HG03039 (cell line): ENCODE measurements around the gene TOP2B.
A peak's percentile ranks its signal among the peaks of the same experiment; 100 is the strongest.

Experiments used
- ATAC-seq: cut with Tn5 transposase; IDR thresholded peaks from one replicate; pipeline ENCODE4 v1.9.1; 2021; ENCODE audit warnings: mild to moderate bottlenecking, moderate library complexity; ENCODE audit not compliant: unreplicated experiment

TOP2B gene

GRCh38 chr3:25673738-25674298, 9.1 kb upstream of the TOP2B start:
- ATAC-seq, result no peak

- ATAC-seq, result peak; percentile 21
These were observed 891 bp upstream of the TOP2B start for GRCh38 chr3:25665315-25666280.

GRCh38 chr3:25663869-25664811, 567 bp downstream of the TOP2B start:
- ATAC-seq, result peak; percentile 27

GRCh38 chr3:25663347-25663868, 1.3 kb downstream of the TOP2B start:
- no peak for ATAC-seq

- no peak for ATAC-seq
These were observed 1.9 kb downstream of the TOP2B start for GRCh38 chr3:25662736-25663320.

GRCh38 chr3:25661694-25662437, 2.8 kb downstream of the TOP2B start:
- no peak for ATAC-seq

- ATAC-seq, result no peak
These were observed 5.9 kb downstream of the TOP2B start for GRCh38 chr3:25658836-25659235.

- ATAC-seq, result no peak
These were observed 7.4 kb downstream of the TOP2B start for GRCh38 chr3:25657293-25657692.

GRCh38 chr3:25655659-25656058, 9.0 kb downstream of the TOP2B start:
- no peak for ATAC-seq

GRCh38 chr3:25654576-25654975, 10.1 kb downstream of the TOP2B start:
- ATAC-seq, result no peak

GRCh38 chr3:25653322-25653721, 11.4 kb downstream of the TOP2B start:
- no peak for ATAC-seq

GRCh38 chr3:25652921-25653320, 11.8 kb downstream of the TOP2B start:
- ATAC-seq, result no peak

- ATAC-seq, result no peak
These were observed 15.5 kb downstream of the TOP2B start for GRCh38 chr3:25648925-25649830.

GRCh38 chr3:25648107-25648535, 16.6 kb downstream of the TOP2B start:
- ATAC-seq, result peak; percentile 96

GRCh38 chr3:25635038-25635437, 29.7 kb downstream of the TOP2B start:
- no peak for ATAC-seq

DNA sequence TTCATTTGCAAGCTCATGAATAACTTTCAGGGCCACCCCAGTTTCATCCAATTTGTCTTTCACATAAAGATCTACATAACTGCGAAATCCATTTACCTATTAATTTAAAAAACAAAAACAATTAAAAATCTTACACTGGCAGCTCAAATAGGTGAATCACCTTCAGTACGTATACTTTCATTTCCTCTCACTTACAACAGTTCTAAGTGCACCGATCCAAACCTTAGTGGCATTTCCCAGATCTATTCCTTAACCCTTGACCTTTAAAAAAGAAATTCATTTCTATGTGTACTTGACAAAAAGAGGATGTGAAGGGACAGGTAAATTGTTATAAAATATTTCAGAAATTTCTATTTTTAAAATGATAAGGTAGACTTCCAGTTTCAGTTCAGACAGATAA, 30.8 kb downstream of the TOP2B start:
- no peak for ATAC-seq

- no peak for ATAC-seq
These were observed 32.7 kb downstream of the TOP2B start for GRCh38 chr3:25631989-25632388.

- no peak for ATAC-seq
These were observed 43.6 kb downstream of the TOP2B start for GRCh38 chr3:25621087-25621486.

- no peak for ATAC-seq
These were observed 44.2 kb downstream of the TOP2B start for GRCh38 chr3:25620493-25620892.
